ENCODE data around the gene RNF10.
"Not testable (repeated sequence)": the region's sequence is repeated elsewhere in the genome, so short reads cannot be mapped to it uniquely, and the experiment has no call there.

GRCh38 chr12:120617767-120618166 is 83.6 kb downstream of the RNF10 start:
- not testable (repeated sequence) for TF ChIP-seq POLR2A, POLR2AphosphoS5 (IDR thresholded peaks at IDR 0.05)
- TF ChIP-seq, protein P1, sequence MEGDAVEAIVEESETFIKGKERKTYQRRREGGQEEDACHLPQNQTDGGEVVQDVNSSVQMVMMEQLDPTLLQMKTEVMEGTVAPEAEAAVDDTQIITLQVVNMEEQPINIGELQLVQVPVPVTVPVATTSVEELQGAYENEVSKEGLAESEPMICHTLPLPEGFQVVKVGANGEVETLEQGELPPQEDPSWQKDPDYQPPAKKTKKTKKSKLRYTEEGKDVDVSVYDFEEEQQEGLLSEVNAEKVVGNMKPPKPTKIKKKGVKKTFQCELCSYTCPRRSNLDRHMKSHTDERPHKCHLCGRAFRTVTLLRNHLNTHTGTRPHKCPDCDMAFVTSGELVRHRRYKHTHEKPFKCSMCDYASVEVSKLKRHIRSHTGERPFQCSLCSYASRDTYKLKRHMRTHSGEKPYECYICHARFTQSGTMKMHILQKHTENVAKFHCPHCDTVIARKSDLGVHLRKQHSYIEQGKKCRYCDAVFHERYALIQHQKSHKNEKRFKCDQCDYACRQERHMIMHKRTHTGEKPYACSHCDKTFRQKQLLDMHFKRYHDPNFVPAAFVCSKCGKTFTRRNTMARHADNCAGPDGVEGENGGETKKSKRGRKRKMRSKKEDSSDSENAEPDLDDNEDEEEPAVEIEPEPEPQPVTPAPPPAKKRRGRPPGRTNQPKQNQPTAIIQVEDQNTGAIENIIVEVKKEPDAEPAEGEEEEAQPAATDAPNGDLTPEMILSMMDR (IDR thresholded peaks at IDR 0.05), result not testable (repeated sequence)

All from suprapubic skin (tissue), 4 donors.